HCT116 (cell line): Measurements from ENCODE around the gene TMA7. TPM values are rescaled to one million over a fixed set of nuclear protein-coding genes. Genes with fewer than 3 reads are reported as not detected.

Experiments
- ATAC-seq: fragments of 200-7000 bp; cut with Tn5 transposase; 2 replicates; pipeline ENCODE4 v1.9.1; 2020; ENCODE audit warnings: mild to moderate bottlenecking, moderate library complexity
- BruUV-seq: library from RNA; stranded (reverse); fragments of 400-500 nt; replicated peaks from 2 replicates; lab custom pipeline; 2021; lab: Mats Ljungman, UMichigan
- CTCF ChIA-PET: fragments of 300-600 bp; sonication (Branson Sonifier 250); formaldehyde crosslinking; loops from one replicate; lab custom pipeline; 2021; ENCODE audit warnings: antibody characterized with exemption; lab: Charles Lee
- POLR2A ChIA-PET: fragments of 300-600, 350-600 bp; sonication (Branson Sonifier 250); formaldehyde crosslinking; loops from one replicate; lab custom pipeline; 2021; ENCODE audit warnings: antibody characterized with exemption; lab: Charles Lee
- RAD21 ChIA-PET, 2 experiments: fragments of 300-600 bp; sonication (Branson Sonifier 250); formaldehyde crosslinking; loops; one replicate each; lab custom pipeline; 2023; ENCODE audit warnings: low total read pairs in 2 of 2; ENCODE audit not compliant: uncharacterized antibody in 2 of 2, unreplicated experiment in 2 of 2, low non-redundant PET in 1 of 2; lab: Charles Lee
- DNase-seq: peaks from one replicate; pipeline ENCODE4 v3.0.0-alpha.2; 2010; ENCODE audit warnings: low read depth, low spot score
- H2AFZ ChIP-seq: fragments of 200-600 bp; shearing (Covaris generic), sonication (generic); 2 replicates; pipeline ENCODE4 v1.6.1; 2017; ENCODE audit warnings: low read depth, mixed run types, mixed read lengths, antibody characterized with exemption, low read length; ENCODE audit not compliant: poor library complexity, severe bottlenecking
- H3K27ac ChIP-seq: 2 replicates; pipeline ENCODE4 v1.5.1; 2012; ENCODE audit warnings: low read depth, low read length
- H3K27me3 ChIP-seq: fragments of 200-600 bp; sonication (generic); 2 replicates; pipeline ENCODE4 v1.6.1; 2016; ENCODE audit warnings: mixed run types, low read length, mixed read lengths; ENCODE audit not compliant: insufficient read depth
- H3K36me3 ChIP-seq, 2 experiments: fragments of 200-500 bp in 1 of 2; fragments of 200-600 bp in 1 of 2; sonication (Bioruptor generic) in 1 of 2; sonication (generic) in 1 of 2; 2 replicates each; pipeline versions ENCODE4 v1.5.1 to v1.6.1; 2014 to 2016; ENCODE audit warnings: low read length in 2 of 2, inconsistent platforms in 1 of 2, mixed read lengths in 1 of 2, mixed run types in 1 of 2; ENCODE audit not compliant: insufficient read depth in 2 of 2, control insufficient read depth in 1 of 2
- H3K4me1 ChIP-seq, 2 experiments: fragments of 200-600 bp in 1 of 2; sonication (generic) in 1 of 2; 2 replicates each; pipeline versions ENCODE4 v1.5.1 to v1.6.1; 2012 to 2017; ENCODE audit warnings: low read length in 2 of 2, inconsistent platforms in 1 of 2, mild to moderate bottlenecking in 1 of 2, mixed read lengths in 1 of 2, mixed run types in 1 of 2, moderate library complexity in 1 of 2; ENCODE audit not compliant: insufficient read depth in 2 of 2, control insufficient read depth in 1 of 2
- H3K4me2 ChIP-seq: fragments of 200-600 bp; sonication (generic); 2 replicates; pipeline ENCODE4 v1.6.1; 2017; ENCODE audit warnings: mixed run types, low read length, mixed read lengths
- H3K4me3 ChIP-seq, 2 experiments: fragments of 200-600 bp in 1 of 2; sonication (generic) in 1 of 2; replicated peaks in 1 of 2; 2 replicates each; pipeline ENCODE4 v1.5.1; 2011 to 2016; ENCODE audit warnings: low read length in 2 of 2, control low read depth in 1 of 2, low read depth in 1 of 2, mild to moderate bottlenecking in 1 of 2, mixed read lengths in 1 of 2, mixed run types in 1 of 2
- H3K79me2 ChIP-seq: fragments of 200-600 bp; sonication (generic); 2 replicates; pipeline ENCODE4 v1.6.1; 2017; ENCODE audit warnings: mild to moderate bottlenecking, mixed run types, low read length, moderate library complexity, mixed read lengths; ENCODE audit not compliant: insufficient read depth
- H3K9ac ChIP-seq: fragments of 200-600 bp; sonication (generic); 2 replicates; pipeline ENCODE4 v1.6.1; 2016; ENCODE audit warnings: low read length, mixed read lengths
- H3K9me2 ChIP-seq: fragments of 200-600 bp; sonication (generic), shearing (Covaris generic); 2 replicates; pipeline ENCODE4 v1.6.1; 2017; ENCODE audit warnings: mixed run types, mild to moderate bottlenecking, moderate library complexity; ENCODE audit not compliant: insufficient read depth
- H3K9me3 ChIP-seq, 2 experiments: fragments of 200-500 bp in 1 of 2; fragments of 200-600 bp in 1 of 2; sonication (Bioruptor generic) in 1 of 2; sonication (generic) in 1 of 2; 2 replicates each; pipeline ENCODE4 v1.6.1; 2014 to 2017; ENCODE audit warnings: low read length in 2 of 2, mixed read lengths in 2 of 2, inconsistent platforms in 1 of 2, low read depth in 1 of 2, mild to moderate bottlenecking in 1 of 2, mixed run types in 1 of 2, moderate library complexity in 1 of 2; ENCODE audit not compliant: control insufficient read depth in 1 of 2, insufficient read depth in 1 of 2
- H4K20me1 ChIP-seq: fragments of 200-600 bp; sonication (generic), shearing (Covaris generic); 2 replicates; pipeline ENCODE4 v1.6.1; 2017; ENCODE audit warnings: mixed run types, mild to moderate bottlenecking, moderate library complexity; ENCODE audit not compliant: insufficient read depth
- CEBPB ChIP-seq: IDR thresholded peaks from 2 replicates; pipeline ENCODE4 v1.6.1; 2012; ENCODE audit warnings: low read depth
- EGR1 ChIP-seq: IDR thresholded peaks from 2 replicates; pipeline ENCODE4 v1.6.1; 2012; ENCODE audit warnings: low read depth
- EZH2phosphoT487 ChIP-seq: fragments of 200-600 bp; IDR thresholded peaks from 2 replicates; pipeline ENCODE4 v1.6.1; 2018; ENCODE audit warnings: antibody characterized with exemption, borderline replicate concordance
- FOSL1 ChIP-seq: IDR thresholded peaks from 2 replicates; pipeline ENCODE4 v1.6.1; 2012; ENCODE audit warnings: low read depth
- JUND ChIP-seq: IDR thresholded peaks from 2 replicates; pipeline ENCODE4 v1.6.1; 2012
- POLR2A ChIP-seq: IDR thresholded peaks from 2 replicates; pipeline ENCODE4 v1.7.0; 2011; ENCODE audit warnings: borderline replicate concordance; ENCODE audit not compliant: insufficient read depth, insufficient read length; ENCODE audit errors: extremely low read depth
- POLR2AphosphoS5 ChIP-seq: IDR thresholded peaks from 2 replicates; pipeline ENCODE4 v1.6.1; 2011; ENCODE audit warnings: mild to moderate bottlenecking, low read depth, low read length, moderate library complexity
- RAD21 ChIP-seq: IDR thresholded peaks from 2 replicates; pipeline ENCODE4 v1.6.1; 2012; ENCODE audit warnings: low read depth, mild to moderate bottlenecking
- SIN3A ChIP-seq: IDR thresholded peaks from 2 replicates; pipeline ENCODE4 v1.6.1; 2012; ENCODE audit warnings: low read depth
- SP1 ChIP-seq: IDR thresholded peaks from 2 replicates; pipeline ENCODE4 v1.6.1; 2012; ENCODE audit warnings: low read depth
- SRF ChIP-seq: IDR thresholded peaks from 2 replicates; pipeline ENCODE4 v1.6.1; 2012; ENCODE audit warnings: low read depth
- TCF7L2 ChIP-seq: IDR thresholded peaks from 2 replicates; pipeline ENCODE4 v1.7.0; 2011; ENCODE audit warnings: borderline replicate concordance, inconsistent platforms; ENCODE audit not compliant: insufficient read depth, insufficient read length; ENCODE audit errors: extremely low read depth
- YY1 ChIP-seq: IDR thresholded peaks from 2 replicates; pipeline ENCODE4 v1.6.1; 2011; ENCODE audit warnings: low read length, low read depth, moderate library complexity, mild to moderate bottlenecking; ENCODE audit not compliant: insufficient replicate concordance; ENCODE audit errors: extremely low read depth
- ZFX ChIP-seq: fragments of 450-650 bp; IDR thresholded peaks from 2 replicates; pipeline ENCODE4 v1.6.1; 2017
- ZNF274 ChIP-seq: fragments of 200-500 bp; sonication (Bioruptor generic); IDR thresholded peaks from 2 replicates; pipeline ENCODE4 v1.6.1; 2014; ENCODE audit warnings: mild to moderate bottlenecking, low read depth, low read length, inconsistent platforms
- intact Hi-C: fragments of 100-400 bp; cut with micrococcal nuclease; formaldehyde crosslinking; loops from 2 replicates; pipeline ENCODE4 v1.10.0; 2022
- total RNA-seq: library from RNA; stranded (reverse); gene quantifications from one replicate; pipeline ENCODE4 v1.2.1, GENCODE V29; 2021; ENCODE audit not compliant: unreplicated experiment
- TF ChIP-seq, protein P1 (sequence below), 3 experiments: fragments of 200-600 bp in 1 of 3; sonication (generic) in 1 of 3; IDR thresholded peaks in 2 of 3; conservative IDR thresholded peaks in 1 of 3; 2 replicates each; pipeline ENCODE4 v1.5.1; 2012 to 2017; ENCODE audit warnings: low read depth in 2 of 3, low read length in 2 of 3, antibody characterized with exemption in 1 of 3, borderline replicate concordance in 1 of 3, control low read depth in 1 of 3, mild to moderate bottlenecking in 1 of 3, mixed read lengths in 1 of 3, mixed run types in 1 of 3, moderate library complexity in 1 of 3; ENCODE audit not compliant: insufficient read depth in 1 of 3
- TF ChIP-seq, protein P2 (sequence below): IDR thresholded peaks from 2 replicates; pipeline ENCODE4 v1.6.1; 2011; ENCODE audit warnings: mild to moderate bottlenecking, low read length, moderate library complexity; ENCODE audit not compliant: insufficient replicate concordance; ENCODE audit errors: extremely low read depth
- TF ChIP-seq, protein P3 (sequence below): IDR thresholded peaks from 2 replicates; pipeline ENCODE4 v1.6.1; 2012

Gene TMA7
- total RNA-seq, 1 experiment from 2014 or later, result 334 TPM

DNA sequence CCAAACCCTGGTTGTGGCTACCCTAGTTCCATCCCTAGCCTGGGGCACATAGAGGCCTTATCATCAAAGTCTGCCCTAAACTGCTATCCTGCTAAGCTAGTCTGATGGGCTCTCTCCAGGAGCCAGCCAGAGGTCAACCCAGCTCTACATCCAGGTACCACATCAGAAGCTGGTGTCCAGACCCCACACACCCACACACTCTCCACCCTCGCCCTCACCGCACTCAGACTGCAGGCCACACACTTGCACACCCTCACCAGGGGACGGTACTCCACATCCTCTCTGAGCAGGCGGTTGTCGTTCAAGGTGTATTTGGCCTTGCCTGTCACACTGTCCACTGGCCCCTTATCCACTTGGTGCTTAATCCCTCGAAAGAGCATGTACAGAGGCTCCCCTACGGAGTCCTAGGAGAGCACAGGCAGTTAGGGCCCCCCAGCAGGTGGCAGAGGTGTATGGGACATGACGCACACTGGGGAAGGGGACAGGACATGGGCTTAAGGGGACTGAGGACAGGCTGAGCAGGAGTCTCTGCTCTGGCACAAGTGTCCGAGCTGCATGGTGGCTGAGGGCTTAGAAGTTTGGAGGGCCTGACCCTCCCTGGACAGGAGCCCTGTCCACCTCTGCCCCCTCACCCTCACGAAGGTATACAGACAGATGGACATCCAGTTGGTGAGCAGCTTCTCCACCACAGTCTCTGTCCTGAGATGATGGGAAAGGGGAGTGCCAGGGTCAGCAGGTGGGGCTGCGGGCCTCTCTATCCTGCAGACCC, 28.3 kb upstream of the TMA7 start:
- H3K36me3 ChIP-seq, result peaks cover 0 to 3% of the 10 kb centered on the region in 2 experiments; a peak in 2 of 4 replicates
- CTCF ChIA-PET, result interaction anchor here (1.3 to 1.6 kb wide), 2 partner anchors 11 to 24 kb away, joined by 3 to 5 read pairs; no protein-coding TSS in a partner anchor

More for the DNA sequence above, 28.3 kb upstream of the TMA7 start:
- intact Hi-C loops, result no loop called here
- no peak for TF ChIP-seq EZH2phosphoT487
- TF ChIP-seq, protein P1, sequence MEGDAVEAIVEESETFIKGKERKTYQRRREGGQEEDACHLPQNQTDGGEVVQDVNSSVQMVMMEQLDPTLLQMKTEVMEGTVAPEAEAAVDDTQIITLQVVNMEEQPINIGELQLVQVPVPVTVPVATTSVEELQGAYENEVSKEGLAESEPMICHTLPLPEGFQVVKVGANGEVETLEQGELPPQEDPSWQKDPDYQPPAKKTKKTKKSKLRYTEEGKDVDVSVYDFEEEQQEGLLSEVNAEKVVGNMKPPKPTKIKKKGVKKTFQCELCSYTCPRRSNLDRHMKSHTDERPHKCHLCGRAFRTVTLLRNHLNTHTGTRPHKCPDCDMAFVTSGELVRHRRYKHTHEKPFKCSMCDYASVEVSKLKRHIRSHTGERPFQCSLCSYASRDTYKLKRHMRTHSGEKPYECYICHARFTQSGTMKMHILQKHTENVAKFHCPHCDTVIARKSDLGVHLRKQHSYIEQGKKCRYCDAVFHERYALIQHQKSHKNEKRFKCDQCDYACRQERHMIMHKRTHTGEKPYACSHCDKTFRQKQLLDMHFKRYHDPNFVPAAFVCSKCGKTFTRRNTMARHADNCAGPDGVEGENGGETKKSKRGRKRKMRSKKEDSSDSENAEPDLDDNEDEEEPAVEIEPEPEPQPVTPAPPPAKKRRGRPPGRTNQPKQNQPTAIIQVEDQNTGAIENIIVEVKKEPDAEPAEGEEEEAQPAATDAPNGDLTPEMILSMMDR (IDR thresholded peaks at IDR 0.05 in 2 of 3, conservative IDR thresholded peaks at IDR 0.05 in 1 of 3; ENCODE audit: borderline replicate concordance in 1 of 3, insufficient read depth in 1 of 3, low read depth in 2 of 3, low read length in 2 of 3), result no peak
- TF ChIP-seq FOSL1, result no peak
- TF ChIP-seq SIN3A, result no peak
- TF ChIP-seq, protein P2, sequence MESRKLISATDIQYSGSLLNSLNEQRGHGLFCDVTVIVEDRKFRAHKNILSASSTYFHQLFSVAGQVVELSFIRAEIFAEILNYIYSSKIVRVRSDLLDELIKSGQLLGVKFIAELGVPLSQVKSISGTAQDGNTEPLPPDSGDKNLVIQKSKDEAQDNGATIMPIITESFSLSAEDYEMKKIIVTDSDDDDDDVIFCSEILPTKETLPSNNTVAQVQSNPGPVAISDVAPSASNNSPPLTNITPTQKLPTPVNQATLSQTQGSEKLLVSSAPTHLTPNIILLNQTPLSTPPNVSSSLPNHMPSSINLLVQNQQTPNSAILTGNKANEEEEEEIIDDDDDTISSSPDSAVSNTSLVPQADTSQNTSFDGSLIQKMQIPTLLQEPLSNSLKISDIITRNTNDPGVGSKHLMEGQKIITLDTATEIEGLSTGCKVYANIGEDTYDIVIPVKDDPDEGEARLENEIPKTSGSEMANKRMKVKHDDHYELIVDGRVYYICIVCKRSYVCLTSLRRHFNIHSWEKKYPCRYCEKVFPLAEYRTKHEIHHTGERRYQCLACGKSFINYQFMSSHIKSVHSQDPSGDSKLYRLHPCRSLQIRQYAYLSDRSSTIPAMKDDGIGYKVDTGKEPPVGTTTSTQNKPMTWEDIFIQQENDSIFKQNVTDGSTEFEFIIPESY, result no peak
- TF ChIP-seq, protein P3, sequence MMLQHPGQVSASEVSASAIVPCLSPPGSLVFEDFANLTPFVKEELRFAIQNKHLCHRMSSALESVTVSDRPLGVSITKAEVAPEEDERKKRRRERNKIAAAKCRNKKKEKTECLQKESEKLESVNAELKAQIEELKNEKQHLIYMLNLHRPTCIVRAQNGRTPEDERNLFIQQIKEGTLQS, result no peak
- TF ChIP-seq POLR2AphosphoS5, result no peak
- no peak for TF ChIP-seq EGR1
- TF ChIP-seq CEBPB, result no peak
- TF ChIP-seq SP1, result no peak
- no peak for TF ChIP-seq YY1
- TF ChIP-seq SRF, result no peak
- TF ChIP-seq JUND, result no peak
- no peak for TF ChIP-seq TCF7L2
- TF ChIP-seq RAD21, result no peak
- no peak for TF ChIP-seq ZFX
- TF ChIP-seq POLR2A, result no peak
- no peak for TF ChIP-seq ZNF274
- POLR2A ChIA-PET, result no interaction called here
- BruUV-seq, result no TSS peak
- H3K27ac ChIP-seq, result no peak overlapping the region
- no peak overlapping the region for H3K4me3 ChIP-seq
- H3K4me2 ChIP-seq, result no peak overlapping the region
- no peaks in the 10 kb centered on the region for H3K79me2 ChIP-seq
- no peaks in the 10 kb centered on the region for H3K9me2 ChIP-seq
- no peaks in the 10 kb centered on the region for H3K27me3 ChIP-seq
- no peaks in the 10 kb centered on the region for H3K4me1 ChIP-seq
- RAD21 ChIA-PET, result no interaction called here
- ATAC-seq (no peak), DNase-seq (no peak)
- H3K9me3 ChIP-seq, result no peaks in the 10 kb centered on the region
- no peak overlapping the region for H2AFZ ChIP-seq
- no peak overlapping the region for H3K9ac ChIP-seq
- H4K20me1 ChIP-seq, result no peaks in the 10 kb centered on the region
